GM12878 (cell line): ENCODE results near the gene ADD2. TPM values are rescaled to one million over a fixed set of nuclear protein-coding genes. Genes with fewer than 3 reads are reported as not detected.

Source experiments
- ATAC-seq: fragments of 200-7000 bp; cut with Tn5 transposase; 3 replicates; pipeline ENCODE4 v1.9.1; 2020; ENCODE audit warnings: mild to moderate bottlenecking, moderate library complexity
- BruUV-seq: library from RNA; stranded (reverse); fragments of 400-500 nt; replicated peaks from 2 replicates; lab custom pipeline; 2021; lab: Mats Ljungman, UMichigan
- CTCF ChIA-PET: fragments of 300-600 bp; sonication (Branson Sonifier 250); formaldehyde crosslinking; extraction: SDS; loops from one replicate; lab custom pipeline; 2021; ENCODE audit warnings: inconsistent platforms; lab: Yijun Ruan, JAX
- POLR2A ChIA-PET: fragments of 350-600 bp; formaldehyde crosslinking; extraction: SDS; loops from one replicate; lab custom pipeline; 2021; ENCODE audit warnings: inconsistent platforms; lab: Charles Lee
- RAD21 ChIA-PET: fragments of 300-600 bp; sonication (Branson Sonifier 250); formaldehyde crosslinking; loops from one replicate; lab custom pipeline; 2023; ENCODE audit warnings: antibody characterized with exemption; ENCODE audit not compliant: unreplicated experiment; lab: Charles Lee
- SMC1A ChIA-PET: fragments of 300-600 bp; sonication (Branson Sonifier 250); formaldehyde crosslinking; loops from one replicate; lab custom pipeline; 2023; ENCODE audit not compliant: unreplicated experiment, uncharacterized antibody; lab: Charles Lee
- DNase-seq: peaks from one replicate; pipeline ENCODE4 v3.0.0-alpha.2; 2011; ENCODE audit warnings: low read depth, low spot score
- FAIRE-seq: peaks from 3 replicates; lab custom pipeline; 2011; peaks lifted over from hg19 to GRCh38; lab: Jason Lieb, UNC
- H2AFZ ChIP-seq: 2 replicates; pipeline ENCODE4 v1.6.0; 2011; ENCODE audit warnings: low read depth, low read length, control low read depth; ENCODE audit not compliant: control insufficient read depth
- H3K27ac ChIP-seq: 2 replicates; pipeline ENCODE4 v1.5.1; 2011; ENCODE audit warnings: control low read depth; ENCODE audit not compliant: control insufficient read depth, insufficient read depth
- H3K27me3 ChIP-seq, 2 experiments: replicated peaks in 1 of 2; 2 replicates each; pipeline versions ENCODE4 v1.6.0 to v1.6.1; 2011; ENCODE audit warnings: low read length in 1 of 2; ENCODE audit not compliant: control insufficient read depth in 2 of 2, insufficient read depth in 2 of 2
- H3K36me3 ChIP-seq, 2 experiments: 2 replicates each; pipeline ENCODE4 v1.5.1; 2011; ENCODE audit warnings: low read length in 1 of 2; ENCODE audit not compliant: control insufficient read depth in 2 of 2, insufficient read depth in 2 of 2
- H3K4me1 ChIP-seq: 2 replicates; pipeline ENCODE4 v1.6.1; 2011; ENCODE audit warnings: mild to moderate bottlenecking, low read length, moderate library complexity, mixed read lengths; ENCODE audit not compliant: control insufficient read depth, insufficient read depth
- H3K4me2 ChIP-seq: 2 replicates; pipeline ENCODE4 v1.6.0; 2011; ENCODE audit warnings: control low read depth; ENCODE audit not compliant: control insufficient read depth, insufficient read depth
- H3K4me3 ChIP-seq: fragments of 200-600 bp; sonication (generic); 2 replicates; pipeline ENCODE4 v1.5.1; 2016
- H3K79me2 ChIP-seq: 2 replicates; pipeline ENCODE4 v1.6.0; 2011; ENCODE audit warnings: low read length; ENCODE audit not compliant: control insufficient read depth, insufficient read depth
- H3K9ac ChIP-seq: 2 replicates; pipeline ENCODE4 v1.8.0; 2011; ENCODE audit warnings: low read length, control low read depth, mixed read lengths; ENCODE audit not compliant: control insufficient read depth, insufficient read depth
- H3K9me3 ChIP-seq: replicated peaks from 3 replicates; pipeline ENCODE4 v1.5.1; 2011; ENCODE audit warnings: mild to moderate bottlenecking, low read length; ENCODE audit not compliant: control insufficient read depth, insufficient read depth
- H4K20me1 ChIP-seq: 2 replicates; pipeline ENCODE4 v1.6.0; 2011; ENCODE audit not compliant: control insufficient read depth, insufficient read depth
- ASH2L ChIP-seq: fragments of 300-600, 200-600 bp; sonication (generic); IDR thresholded peaks from 2 replicates; pipeline ENCODE4 v1.6.1; 2017; ENCODE audit warnings: low read depth, mild to moderate bottlenecking, borderline replicate concordance
- EED ChIP-seq: sonication (generic); IDR thresholded peaks from 2 replicates; pipeline ENCODE4 v1.6.1; 2016; ENCODE audit warnings: antibody characterized with exemption, low read depth
- MYC ChIP-seq: IDR thresholded peaks from 2 replicates; pipeline ENCODE4 v1.6.1; 2011; ENCODE audit warnings: mild to moderate bottlenecking, low read length, moderate library complexity, inconsistent platforms; ENCODE audit not compliant: insufficient read depth, insufficient replicate concordance, insufficient read length, severe bottlenecking
- RAD51 ChIP-seq: fragments of 450-650 bp; IDR thresholded peaks from 2 replicates; pipeline ENCODE4 v1.6.1; 2016; ENCODE audit warnings: moderate library complexity, mild to moderate bottlenecking, inconsistent platforms
- SIN3A ChIP-seq: IDR thresholded peaks from 2 replicates; pipeline ENCODE4 v1.6.1; 2012; ENCODE audit warnings: low read depth, low read length, improper control_type of control experiment
- ZNF622 ChIP-seq: fragments of 450-650 bp; IDR thresholded peaks from 2 replicates; pipeline ENCODE4 v1.6.1; 2017; ENCODE audit warnings: mild to moderate bottlenecking, inconsistent platforms
- WGBS: methylation state at CpG from one replicate; pipeline ENCODE4 v1.1.6; 2016; ENCODE audit warnings: low lambda C conversion rate; ENCODE audit not compliant: insufficient replicate concordance, insufficient coverage; ENCODE audit errors: missing lambda C conversion rate; 5-methylcytosine and 5-hydroxymethylcytosine counted together
- in situ Hi-C: fragments of 300-500 bp; cut with MboI; formaldehyde crosslinking; loops from 9 replicates; pipeline ENCODE4 v1.14.3; 2018; ENCODE audit warnings: mixed read lengths
- intact Hi-C: fragments of 100-400 bp; cut with micrococcal nuclease; formaldehyde crosslinking; loops from one replicate; pipeline ENCODE4 v1.14.2; 2022; ENCODE audit not compliant: unreplicated experiment
- polyA plus RNA-seq, 11 experiments: library from polyadenylated mRNA; depleted of rRNA in 4 of 11; unstranded in 6 of 11; stranded (reverse) in 5 of 11; fragments of >200 nt; fragmentation: Nextera tagmentation in 4 of 11; fragmentation: Illumina TruSeq in 1 of 11; extraction: Ambion mirVana in 4 of 11; extraction: Trizol in 1 of 11; gene quantifications; 1 replicate in 1 of 11; 2 replicates in 10 of 11; pipeline versions ENCODE4 v1.2.1 to v1.2.3, GENCODE V29; 2011 to 2016; ENCODE audit warnings: inconsistent platforms in 2 of 11, missing spikeins in 2 of 11, low read depth in 1 of 11
- total RNA-seq, 4 experiments: library from RNA; depleted of rRNA in 3 of 4; stranded (reverse); fragments of >200 nt in 3 of 4; fragmentation: Illumina TruSeq in 1 of 4; extraction: Trizol in 1 of 4; gene quantifications; 2 replicates each; pipeline versions ENCODE4 v1.2.1 to v1.2.3, GENCODE V29; 2013 to 2021
- TF ChIP-seq, protein P1 (sequence below): fragments of 450-650 bp; IDR thresholded peaks from 2 replicates; pipeline ENCODE4 v1.6.1; 2017; ENCODE audit warnings: antibody characterized with exemption, mild to moderate bottlenecking, moderate library complexity
- TF ChIP-seq, protein P2 (sequence below): fragments of 450-650 bp; IDR thresholded peaks from 2 replicates; pipeline ENCODE4 v1.6.1; 2018; ENCODE audit warnings: borderline replicate concordance, mild to moderate bottlenecking; ENCODE audit not compliant: partially characterized antibody

The ADD2 gene
- total and polyA plus RNA-seq, 10 of the 15 experiments (the other 5 are each of a cell fraction or from before 2014, with no cell fraction given) = 0.05 to 0.13 (median 0.08) TPM; not detected in 7

GRCh38 chr2:70719231-70719630 is 48.8 kb downstream of the ADD2 start:
- POLR2A ChIA-PET = no interaction called here
- in situ Hi-C loops (no loop called here), intact Hi-C loops (no loop called here)
- no TSS peak for BruUV-seq
- no peaks in the 10 kb centered on the region for H4K20me1 ChIP-seq
- FAIRE-seq (no peak), ATAC-seq (no peak), DNase-seq (no peak)
- RAD21 ChIA-PET = no interaction called here
- H3K36me3 ChIP-seq = no peaks in the 10 kb centered on the region
- CTCF ChIA-PET = interaction anchor here (0.5 kb wide), 1 partner anchor 1889 kb away, joined by 3 read pairs; no protein-coding TSS in a partner anchor
- no peak overlapping the region for H2AFZ ChIP-seq
- no peak overlapping the region for H3K9ac ChIP-seq
- no peak overlapping the region for H3K4me3 ChIP-seq
- H3K9me3 ChIP-seq = no peaks in the 10 kb centered on the region
- peaks cover 0 to 2% of the 10 kb centered on the region in 2 experiments; a peak in 2 of 4 replicates for H3K27me3 ChIP-seq
- SMC1A ChIA-PET = no interaction called here
- 19% methylated on average over 3 of the region's 3 CpGs for WGBS
- H3K4me2 ChIP-seq = no peak overlapping the region
- no peaks in the 10 kb centered on the region for H3K4me1 ChIP-seq
- H3K27ac ChIP-seq = no peak overlapping the region
- TF ChIP-seq ASH2L (no peak), SIN3A (no peak), MYC (no peak), RAD51 (no peak), ZNF622 (no peak), EED (no peak)
- TF ChIP-seq, protein P1, sequence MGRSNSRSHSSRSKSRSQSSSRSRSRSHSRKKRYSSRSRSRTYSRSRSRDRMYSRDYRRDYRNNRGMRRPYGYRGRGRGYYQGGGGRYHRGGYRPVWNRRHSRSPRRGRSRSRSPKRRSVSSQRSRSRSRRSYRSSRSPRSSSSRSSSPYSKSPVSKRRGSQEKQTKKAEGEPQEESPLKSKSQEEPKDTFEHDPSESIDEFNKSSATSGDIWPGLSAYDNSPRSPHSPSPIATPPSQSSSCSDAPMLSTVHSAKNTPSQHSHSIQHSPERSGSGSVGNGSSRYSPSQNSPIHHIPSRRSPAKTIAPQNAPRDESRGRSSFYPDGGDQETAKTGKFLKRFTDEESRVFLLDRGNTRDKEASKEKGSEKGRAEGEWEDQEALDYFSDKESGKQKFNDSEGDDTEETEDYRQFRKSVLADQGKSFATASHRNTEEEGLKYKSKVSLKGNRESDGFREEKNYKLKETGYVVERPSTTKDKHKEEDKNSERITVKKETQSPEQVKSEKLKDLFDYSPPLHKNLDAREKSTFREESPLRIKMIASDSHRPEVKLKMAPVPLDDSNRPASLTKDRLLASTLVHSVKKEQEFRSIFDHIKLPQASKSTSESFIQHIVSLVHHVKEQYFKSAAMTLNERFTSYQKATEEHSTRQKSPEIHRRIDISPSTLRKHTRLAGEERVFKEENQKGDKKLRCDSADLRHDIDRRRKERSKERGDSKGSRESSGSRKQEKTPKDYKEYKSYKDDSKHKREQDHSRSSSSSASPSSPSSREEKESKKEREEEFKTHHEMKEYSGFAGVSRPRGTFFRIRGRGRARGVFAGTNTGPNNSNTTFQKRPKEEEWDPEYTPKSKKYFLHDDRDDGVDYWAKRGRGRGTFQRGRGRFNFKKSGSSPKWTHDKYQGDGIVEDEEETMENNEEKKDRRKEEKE = no peak
- TF ChIP-seq, protein P2, sequence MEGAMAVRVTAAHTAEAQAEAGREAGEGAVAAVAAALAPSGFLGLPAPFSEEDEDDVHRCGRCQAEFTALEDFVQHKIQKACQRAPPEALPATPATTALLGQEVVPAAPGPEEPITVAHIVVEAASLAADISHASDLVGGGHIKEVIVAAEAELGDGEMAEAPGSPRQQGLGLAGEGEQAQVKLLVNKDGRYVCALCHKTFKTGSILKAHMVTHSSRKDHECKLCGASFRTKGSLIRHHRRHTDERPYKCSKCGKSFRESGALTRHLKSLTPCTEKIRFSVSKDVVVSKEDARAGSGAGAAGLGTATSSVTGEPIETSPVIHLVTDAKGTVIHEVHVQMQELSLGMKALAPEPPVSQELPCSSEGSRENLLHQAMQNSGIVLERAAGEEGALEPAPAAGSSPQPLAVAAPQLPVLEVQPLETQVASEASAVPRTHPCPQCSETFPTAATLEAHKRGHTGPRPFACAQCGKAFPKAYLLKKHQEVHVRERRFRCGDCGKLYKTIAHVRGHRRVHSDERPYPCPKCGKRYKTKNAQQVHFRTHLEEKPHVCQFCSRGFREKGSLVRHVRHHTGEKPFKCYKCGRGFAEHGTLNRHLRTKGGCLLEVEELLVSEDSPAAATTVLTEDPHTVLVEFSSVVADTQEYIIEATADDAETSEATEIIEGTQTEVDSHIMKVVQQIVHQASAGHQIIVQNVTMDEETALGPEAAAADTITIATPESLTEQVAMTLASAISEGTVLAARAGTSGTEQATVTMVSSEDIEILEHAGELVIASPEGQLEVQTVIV = no peak
- TF ChIP-seq, all 136 proteins: peak for 0
- H3K79me2 ChIP-seq = no peaks in the 10 kb centered on the region
